ENCODE measurements around the gene SIX3.

Gene SIX3

GRCh38 chr2:44918095-44918775 lies 23.3 kb upstream of the SIX3 start:
- Histone ChIP-seq H3K27ac (ENCODE audit: low read depth in 2 of 2, low read length in 2 of 2) (no peak overlapping the region), H3K4me3 (ENCODE audit: low read length in 2 of 2) (no peak overlapping the region), H3K9me3 (ENCODE audit: control insufficient read depth in 2 of 2, low read length in 2 of 2) (no peaks in the 10 kb centered on the region), H3K36me3 (ENCODE audit: control insufficient read depth in 2 of 2, insufficient read depth in 2 of 2, low read length in 2 of 2) (no peaks in the 10 kb centered on the region), H3K27me3 (ENCODE audit: control insufficient read depth in 2 of 2, insufficient read depth in 2 of 2, low read length in 2 of 2) (peaks cover 18 to 24% of the 10 kb centered on the region in 2 donors), H3K9ac (ENCODE audit: low read depth in 1 of 2, low read length in 2 of 2) (no peak overlapping the region), H3K4me1 (ENCODE audit: control insufficient read depth in 2 of 2, insufficient read depth in 2 of 2, low read length in 2 of 2) (no peaks in the 10 kb centered on the region)

- no peak overlapping the region for H3K9ac ChIP-seq (ENCODE audit: low read depth in 1 of 2, low read length in 2 of 2)
- H3K4me1 ChIP-seq (ENCODE audit: control insufficient read depth in 2 of 2, insufficient read depth in 2 of 2, low read length in 2 of 2): no peaks in the 10 kb centered on the region
- H3K36me3 ChIP-seq (ENCODE audit: control insufficient read depth in 2 of 2, insufficient read depth in 2 of 2, low read length in 2 of 2): no peaks in the 10 kb centered on the region
- peaks cover 38 to 45% of the 10 kb centered on the region in 2 donors for H3K27me3 ChIP-seq (ENCODE audit: control insufficient read depth in 2 of 2, insufficient read depth in 2 of 2, low read length in 2 of 2)
- no peak overlapping the region for H3K27ac ChIP-seq (ENCODE audit: low read depth in 2 of 2, low read length in 2 of 2)
- H3K4me3 ChIP-seq (ENCODE audit: low read length in 2 of 2): no peak overlapping the region
- no peaks in the 10 kb centered on the region for H3K9me3 ChIP-seq (ENCODE audit: control insufficient read depth in 2 of 2, low read length in 2 of 2)
Observed at GRCh38 chr2:44920751-44921150, 20.8 kb upstream of the SIX3 start.

- H3K4me3 ChIP-seq (ENCODE audit: low read length in 2 of 2): no peak overlapping the region
- H3K9ac ChIP-seq (ENCODE audit: low read depth in 1 of 2, low read length in 2 of 2): no peak overlapping the region
- no peaks in the 10 kb centered on the region for H3K9me3 ChIP-seq (ENCODE audit: control insufficient read depth in 2 of 2, low read length in 2 of 2)
- H3K27me3 ChIP-seq (ENCODE audit: control insufficient read depth in 2 of 2, insufficient read depth in 2 of 2, low read length in 2 of 2): peaks cover 51 to 54% of the 10 kb centered on the region in 2 donors
- no peaks in the 10 kb centered on the region for H3K4me1 ChIP-seq (ENCODE audit: control insufficient read depth in 2 of 2, insufficient read depth in 2 of 2, low read length in 2 of 2)
- no peaks in the 10 kb centered on the region for H3K36me3 ChIP-seq (ENCODE audit: control insufficient read depth in 2 of 2, insufficient read depth in 2 of 2, low read length in 2 of 2)
- no peak overlapping the region for H3K27ac ChIP-seq (ENCODE audit: low read depth in 2 of 2, low read length in 2 of 2)
Observed at GRCh38 chr2:44922776-44923175, 18.7 kb upstream of the SIX3 start.

- Histone ChIP-seq H3K9me3 (ENCODE audit: control insufficient read depth in 2 of 2, low read length in 2 of 2) (no peaks in the 10 kb centered on the region), H3K9ac (ENCODE audit: low read depth in 1 of 2, low read length in 2 of 2) (no peak overlapping the region), H3K4me3 (ENCODE audit: low read length in 2 of 2) (no peak overlapping the region), H3K4me1 (ENCODE audit: control insufficient read depth in 2 of 2, insufficient read depth in 2 of 2, low read length in 2 of 2) (no peaks in the 10 kb centered on the region), H3K27me3 (ENCODE audit: control insufficient read depth in 2 of 2, insufficient read depth in 2 of 2, low read length in 2 of 2) (peaks cover 62 to 70% of the 10 kb centered on the region in 2 donors), H3K27ac (ENCODE audit: low read depth in 2 of 2, low read length in 2 of 2) (no peak overlapping the region), H3K36me3 (ENCODE audit: control insufficient read depth in 2 of 2, insufficient read depth in 2 of 2, low read length in 2 of 2) (no peaks in the 10 kb centered on the region)
Observed at GRCh38 chr2:44925561-44926136, 15.9 kb upstream of the SIX3 start.

GRCh38 chr2:44926957-44927356 lies 14.5 kb upstream of the SIX3 start:
- H3K9ac ChIP-seq (ENCODE audit: low read depth in 1 of 2, low read length in 2 of 2): no peak overlapping the region
- H3K27ac ChIP-seq (ENCODE audit: low read depth in 2 of 2, low read length in 2 of 2): no peak overlapping the region
- H3K36me3 ChIP-seq (ENCODE audit: control insufficient read depth in 2 of 2, insufficient read depth in 2 of 2, low read length in 2 of 2): no peaks in the 10 kb centered on the region
- no peaks in the 10 kb centered on the region for H3K4me1 ChIP-seq (ENCODE audit: control insufficient read depth in 2 of 2, insufficient read depth in 2 of 2, low read length in 2 of 2)
- no peak overlapping the region for H3K4me3 ChIP-seq (ENCODE audit: low read length in 2 of 2)
- H3K27me3 ChIP-seq (ENCODE audit: control insufficient read depth in 2 of 2, insufficient read depth in 2 of 2, low read length in 2 of 2): peaks cover 63 to 75% of the 10 kb centered on the region in 2 donors
- no peaks in the 10 kb centered on the region for H3K9me3 ChIP-seq (ENCODE audit: control insufficient read depth in 2 of 2, low read length in 2 of 2)

- Histone ChIP-seq H3K4me1 (ENCODE audit: control insufficient read depth in 2 of 2, insufficient read depth in 2 of 2, low read length in 2 of 2) (no peaks in the 10 kb centered on the region), H3K36me3 (ENCODE audit: control insufficient read depth in 2 of 2, insufficient read depth in 2 of 2, low read length in 2 of 2) (no peaks in the 10 kb centered on the region), H3K9ac (ENCODE audit: low read depth in 1 of 2, low read length in 2 of 2) (no peak overlapping the region), H3K9me3 (ENCODE audit: control insufficient read depth in 2 of 2, low read length in 2 of 2) (no peaks in the 10 kb centered on the region), H3K27ac (ENCODE audit: low read depth in 2 of 2, low read length in 2 of 2) (no peak overlapping the region), H3K27me3 (ENCODE audit: control insufficient read depth in 2 of 2, insufficient read depth in 2 of 2, low read length in 2 of 2) (peaks cover 68 to 81% of the 10 kb centered on the region in 2 donors), H3K4me3 (ENCODE audit: low read length in 2 of 2) (no peak overlapping the region)
Observed at GRCh38 chr2:44927985-44928482, 13.5 kb upstream of the SIX3 start.

- no peaks in the 10 kb centered on the region for H3K9me3 ChIP-seq (ENCODE audit: control insufficient read depth in 2 of 2, low read length in 2 of 2)
- H3K27ac ChIP-seq (ENCODE audit: low read depth in 2 of 2, low read length in 2 of 2): no peak overlapping the region
- H3K4me1 ChIP-seq (ENCODE audit: control insufficient read depth in 2 of 2, insufficient read depth in 2 of 2, low read length in 2 of 2): peaks cover 0 to 2% of the 10 kb centered on the region in 2 donors
- no peaks in the 10 kb centered on the region for H3K36me3 ChIP-seq (ENCODE audit: control insufficient read depth in 2 of 2, insufficient read depth in 2 of 2, low read length in 2 of 2)
- no peak overlapping the region for H3K9ac ChIP-seq (ENCODE audit: low read depth in 1 of 2, low read length in 2 of 2)
- peaks cover 68 to 83% of the 10 kb centered on the region in 2 donors for H3K27me3 ChIP-seq (ENCODE audit: control insufficient read depth in 2 of 2, insufficient read depth in 2 of 2, low read length in 2 of 2)
- H3K4me3 ChIP-seq (ENCODE audit: low read length in 2 of 2): no peak overlapping the region
Observed at GRCh38 chr2:44928483-44929158, 12.9 kb upstream of the SIX3 start.

- Histone ChIP-seq H3K27ac (ENCODE audit: low read depth in 2 of 2, low read length in 2 of 2) (no peak overlapping the region), H3K4me3 (ENCODE audit: low read length in 2 of 2) (no peak overlapping the region), H3K4me1 (ENCODE audit: control insufficient read depth in 2 of 2, insufficient read depth in 2 of 2, low read length in 2 of 2) (peaks cover 0 to 4% of the 10 kb centered on the region in 2 donors), H3K9me3 (ENCODE audit: control insufficient read depth in 2 of 2, low read length in 2 of 2) (no peaks in the 10 kb centered on the region), H3K36me3 (ENCODE audit: control insufficient read depth in 2 of 2, insufficient read depth in 2 of 2, low read length in 2 of 2) (no peaks in the 10 kb centered on the region), H3K9ac (ENCODE audit: low read depth in 1 of 2, low read length in 2 of 2) (no peak overlapping the region), H3K27me3 (ENCODE audit: control insufficient read depth in 2 of 2, insufficient read depth in 2 of 2, low read length in 2 of 2) (peaks cover 67 to 82% of the 10 kb centered on the region in 2 donors)
Observed at GRCh38 chr2:44929159-44929734, 12.3 kb upstream of the SIX3 start.

GRCh38 chr2:44929735-44930273 lies 11.7 kb upstream of the SIX3 start:
- Histone ChIP-seq H3K27ac (ENCODE audit: low read depth in 2 of 2, low read length in 2 of 2) (no peak overlapping the region), H3K4me3 (ENCODE audit: low read length in 2 of 2) (no peak overlapping the region), H3K27me3 (ENCODE audit: control insufficient read depth in 2 of 2, insufficient read depth in 2 of 2, low read length in 2 of 2) (peaks cover 64 to 80% of the 10 kb centered on the region in 2 donors)

More at GRCh38 chr2:44929735-44930273, 11.7 kb upstream of the SIX3 start:
- H3K4me1 ChIP-seq (ENCODE audit: control insufficient read depth in 2 of 2, insufficient read depth in 2 of 2, low read length in 2 of 2): peaks cover 0 to 4% of the 10 kb centered on the region in 2 donors
- H3K9me3 ChIP-seq (ENCODE audit: control insufficient read depth in 2 of 2, low read length in 2 of 2): no peaks in the 10 kb centered on the region
- H3K36me3 ChIP-seq (ENCODE audit: control insufficient read depth in 2 of 2, insufficient read depth in 2 of 2, low read length in 2 of 2): no peaks in the 10 kb centered on the region
- no peak overlapping the region for H3K9ac ChIP-seq (ENCODE audit: low read depth in 1 of 2, low read length in 2 of 2)

Measured in mucosa of rectum (tissue), 2 donors.